ENCODE results near the gene AKNA.

AKNA gene

DNA sequence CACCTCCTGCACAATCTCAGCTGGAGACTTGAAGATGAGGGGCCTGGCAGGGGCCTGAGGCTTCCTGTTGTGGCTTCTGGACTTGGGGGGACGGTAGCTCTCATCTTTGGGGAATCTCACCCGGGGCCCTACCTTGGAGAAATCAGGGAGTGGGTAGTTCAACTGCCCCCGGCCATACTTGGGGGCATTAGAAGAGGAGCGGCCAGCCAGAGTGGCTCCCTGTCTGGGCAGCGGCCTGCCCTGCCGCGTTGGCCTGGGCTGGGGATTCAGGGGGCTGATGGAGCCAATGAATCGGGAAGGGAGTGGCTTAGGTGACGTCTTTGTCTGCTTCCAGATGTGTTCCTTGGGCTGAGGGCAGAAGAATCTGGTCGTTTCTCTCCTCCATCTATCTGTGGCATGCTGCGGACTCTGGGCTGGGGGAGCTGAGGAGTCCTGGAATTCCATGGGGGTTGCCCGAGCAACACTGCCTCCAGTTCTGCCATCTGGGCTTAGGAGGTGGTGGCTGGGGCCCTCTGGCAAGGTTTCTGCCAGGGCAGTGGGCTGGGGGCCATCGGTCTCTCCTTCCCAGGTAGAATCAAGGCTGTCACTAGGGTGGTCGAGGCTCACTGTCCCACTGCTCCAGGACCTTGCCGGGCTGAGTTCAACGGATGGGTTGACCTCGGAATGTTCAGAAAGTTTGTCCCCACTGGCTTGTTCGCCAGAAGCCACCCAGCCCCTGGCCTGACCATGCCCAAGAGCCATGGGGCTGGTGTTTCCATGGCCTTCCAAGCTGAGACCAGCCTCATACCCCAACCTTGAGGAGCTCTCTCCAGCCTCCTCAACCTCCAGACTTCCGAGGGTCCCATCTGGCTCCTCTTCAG is 11.0 kb downstream of the AKNA start:
- Histone ChIP-seq H3K36me3 (ENCODE audit: control insufficient read depth, insufficient read depth, low read length) (0 out of 2 replicates have a peak, but pooled peaks cover 5% of the 10 kb centered on the region), H3K9me3 (ENCODE audit: control insufficient read depth, insufficient read depth, low read length) (no peaks in the 10 kb centered on the region), H3K27me3 (ENCODE audit: control insufficient read depth, insufficient read depth, low read length) (no peaks in the 10 kb centered on the region), H3K4me1 (ENCODE audit: control insufficient read depth, insufficient read depth, low read length) (peaks cover 4% of the 10 kb centered on the region), H3K27ac (ENCODE audit: low read length) (no peak overlapping the region), H3K4me3 (ENCODE audit: low read length) (no peak overlapping the region)
- whole genome bisulfite sequencing (ENCODE audit: insufficient coverage, insufficient read length) = no CpG with 5 or more reads among the region's 19 CpGs
- DNase-seq (ENCODE audit: low read depth, low spot score) = no peak

DNA sequence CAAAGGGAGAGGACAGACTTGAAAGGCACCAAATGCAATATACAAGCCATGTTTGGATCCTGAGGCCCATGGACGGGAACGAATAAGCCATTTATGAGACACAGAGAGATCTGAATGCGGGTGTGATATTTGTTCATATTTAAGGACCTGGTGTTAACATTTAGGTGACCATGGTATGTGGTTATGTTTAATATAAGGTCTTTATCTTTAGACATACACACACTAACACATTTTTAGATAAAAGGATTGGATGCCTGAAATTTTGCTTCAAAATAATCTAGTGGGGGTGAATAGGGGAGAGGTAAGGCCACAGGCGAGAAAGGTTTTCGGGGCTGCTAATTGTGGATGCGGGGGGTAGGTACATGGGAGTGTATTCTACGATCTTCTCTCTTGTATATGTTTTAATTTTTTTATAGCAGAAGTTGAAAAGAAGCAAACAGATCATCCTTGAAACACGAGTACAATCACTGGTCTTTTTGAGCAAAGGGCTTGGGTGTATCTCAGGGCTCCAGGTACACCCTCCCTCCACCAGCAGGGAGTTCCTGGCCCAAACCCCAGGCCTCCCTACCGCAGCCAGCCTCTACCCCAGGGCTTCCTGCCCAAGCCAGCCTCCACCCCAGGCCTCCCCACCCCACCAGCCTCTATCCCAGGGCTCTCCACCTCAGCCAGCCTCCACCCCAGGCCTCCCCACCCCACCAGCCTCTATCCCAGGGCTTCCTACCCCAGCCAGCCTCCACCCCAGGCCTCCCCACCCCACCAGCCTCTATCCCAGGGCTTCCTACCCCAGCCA is 12.2 kb downstream of the AKNA start:
- DNase-seq (ENCODE audit: low read depth, low spot score) = no peak
- Histone ChIP-seq H3K27me3 (ENCODE audit: control insufficient read depth, insufficient read depth, low read length) (no peaks in the 10 kb centered on the region), H3K36me3 (ENCODE audit: control insufficient read depth, insufficient read depth, low read length) (0 out of 2 replicates have a peak, but pooled peaks cover 5% of the 10 kb centered on the region), H3K9me3 (ENCODE audit: control insufficient read depth, insufficient read depth, low read length) (no peaks in the 10 kb centered on the region), H3K4me3 (ENCODE audit: low read length) (no peak overlapping the region), H3K4me1 (ENCODE audit: control insufficient read depth, insufficient read depth, low read length) (peaks cover 8% of the 10 kb centered on the region; the same call in 1 of the 2 replicates), H3K27ac (ENCODE audit: low read length) (no peak overlapping the region)
- no CpG with 5 or more reads among the region's 9 CpGs for WGBS (ENCODE audit: insufficient coverage, insufficient read length)

DNA sequence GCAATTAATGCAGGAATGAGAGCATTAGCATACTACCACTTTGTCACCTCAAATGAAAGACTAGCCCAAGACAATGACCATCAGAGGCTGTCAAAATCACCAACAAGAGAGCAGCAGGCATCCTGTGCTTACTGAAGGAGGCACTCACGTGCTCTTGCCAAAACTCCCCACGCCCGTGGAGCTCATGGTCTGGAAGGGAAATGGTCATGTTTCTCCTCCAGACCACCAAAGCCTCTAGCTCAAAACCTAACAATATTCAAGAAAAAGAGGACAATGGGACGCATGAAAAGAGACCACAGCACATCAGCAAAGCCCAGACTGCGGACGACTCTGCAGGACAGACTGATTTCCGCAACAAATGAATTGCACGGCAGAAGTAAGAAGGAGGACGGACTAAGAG is 12.8 kb downstream of the AKNA start:
- H3K27me3 ChIP-seq (ENCODE audit: control insufficient read depth, insufficient read depth, low read length) = no peaks in the 10 kb centered on the region
- no peak overlapping the region for H3K4me3 ChIP-seq (ENCODE audit: low read length)
- H3K4me1 ChIP-seq (ENCODE audit: control insufficient read depth, insufficient read depth, low read length) = peaks cover 8% of the 10 kb centered on the region
- no CpG with 5 or more reads among the region's 9 CpGs for WGBS (ENCODE audit: insufficient coverage, insufficient read length)
- H3K36me3 ChIP-seq (ENCODE audit: control insufficient read depth, insufficient read depth, low read length) = 0 out of 2 replicates have a peak, but pooled peaks cover 5% of the 10 kb centered on the region
- DNase-seq (ENCODE audit: low read depth, low spot score) = no peak
- H3K27ac ChIP-seq (ENCODE audit: low read length) = no peak overlapping the region
- no peaks in the 10 kb centered on the region for H3K9me3 ChIP-seq (ENCODE audit: control insufficient read depth, insufficient read depth, low read length)

DNA sequence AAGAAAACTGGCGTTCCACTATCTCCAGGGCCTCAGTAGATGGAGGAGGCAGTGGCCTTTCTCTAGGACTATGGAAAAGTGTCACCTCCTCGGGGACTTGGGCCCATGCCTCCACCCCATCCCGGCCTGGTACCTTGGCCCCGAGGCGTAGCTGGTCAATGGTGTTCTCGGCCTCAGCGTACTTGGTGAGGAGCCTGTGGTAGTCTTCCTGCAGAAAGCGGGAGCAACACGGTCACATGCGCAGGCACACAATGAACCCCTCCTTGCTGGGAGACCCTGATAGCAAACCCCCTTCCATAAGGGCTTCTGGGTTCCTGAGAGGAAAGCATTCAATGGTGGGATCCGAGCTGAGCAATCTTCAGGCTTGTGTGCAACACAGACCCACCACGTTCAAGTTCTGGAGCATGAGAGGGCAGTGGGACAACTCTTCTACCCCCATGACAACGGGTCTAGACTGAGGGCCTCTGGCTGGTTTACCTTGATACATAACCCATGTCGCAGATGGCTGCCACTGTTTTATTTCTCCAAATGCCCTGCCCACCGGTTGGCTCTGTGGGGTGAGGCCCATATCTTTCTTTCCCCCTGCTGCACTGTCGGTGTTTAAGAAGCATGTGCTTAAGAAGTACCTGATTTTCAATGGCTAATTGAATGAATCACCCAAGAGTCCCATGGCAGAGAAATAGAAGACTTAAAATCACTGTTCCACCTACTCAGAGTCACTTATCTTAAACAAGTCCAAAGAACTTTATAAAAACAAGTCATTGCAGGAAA is 13.6 kb downstream of the AKNA start:
- Histone ChIP-seq H3K36me3 (ENCODE audit: control insufficient read depth, insufficient read depth, low read length) (0 out of 2 replicates have a peak, but pooled peaks cover 5% of the 10 kb centered on the region), H3K27ac (ENCODE audit: low read length) (no peak overlapping the region), H3K4me3 (ENCODE audit: low read length) (no peak overlapping the region), H3K9me3 (ENCODE audit: control insufficient read depth, insufficient read depth, low read length) (no peaks in the 10 kb centered on the region), H3K4me1 (ENCODE audit: control insufficient read depth, insufficient read depth, low read length) (peaks cover 14% of the 10 kb centered on the region), H3K27me3 (ENCODE audit: control insufficient read depth, insufficient read depth, low read length) (no peaks in the 10 kb centered on the region)
- no CpG with 5 or more reads among the region's 16 CpGs for WGBS (ENCODE audit: insufficient coverage, insufficient read length)
- DNase-seq (ENCODE audit: low read depth, low spot score) = no peak

DNA sequence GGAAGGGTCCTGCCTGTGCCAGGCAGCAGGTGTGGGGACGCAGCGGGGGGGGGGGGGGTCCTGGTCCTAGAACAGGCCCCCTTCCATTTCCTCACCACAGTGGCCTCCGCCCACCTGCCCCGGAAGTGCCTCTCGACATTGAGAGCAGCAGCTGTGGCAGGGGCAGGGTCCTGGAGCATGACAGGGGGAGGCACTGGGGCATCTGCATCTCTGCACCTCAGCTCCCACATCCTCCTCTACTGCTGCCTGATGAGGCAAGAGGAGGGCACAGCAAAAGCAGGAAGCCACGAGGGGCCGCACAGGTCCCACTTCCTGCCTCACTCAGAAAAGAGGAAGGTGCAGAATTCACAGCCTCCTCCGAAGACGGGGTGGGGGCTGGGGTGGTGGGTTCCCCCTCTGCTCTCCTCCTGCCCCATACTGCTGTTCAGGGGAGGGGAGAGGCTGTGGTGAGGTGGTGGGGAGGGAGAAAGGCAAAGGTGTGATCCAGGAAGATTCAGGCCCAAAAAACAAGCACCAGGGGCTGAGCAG is 14.8 kb downstream of the AKNA start:
- H3K4me1 ChIP-seq (ENCODE audit: control insufficient read depth, insufficient read depth, low read length) = peaks cover 14% of the 10 kb centered on the region
- H3K36me3 ChIP-seq (ENCODE audit: control insufficient read depth, insufficient read depth, low read length) = 0 out of 2 replicates have a peak, but pooled peaks cover 7% of the 10 kb centered on the region
- DNase-seq (ENCODE audit: low read depth, low spot score) = no peak
- no peak overlapping the region for H3K27ac ChIP-seq (ENCODE audit: low read length)
- no peaks in the 10 kb centered on the region for H3K9me3 ChIP-seq (ENCODE audit: control insufficient read depth, insufficient read depth, low read length)
- H3K27me3 ChIP-seq (ENCODE audit: control insufficient read depth, insufficient read depth, low read length) = no peaks in the 10 kb centered on the region
- no CpG with 5 or more reads among the region's 9 CpGs for WGBS (ENCODE audit: insufficient coverage, insufficient read length)
- no peak overlapping the region for H3K4me3 ChIP-seq (ENCODE audit: low read length)

DNA sequence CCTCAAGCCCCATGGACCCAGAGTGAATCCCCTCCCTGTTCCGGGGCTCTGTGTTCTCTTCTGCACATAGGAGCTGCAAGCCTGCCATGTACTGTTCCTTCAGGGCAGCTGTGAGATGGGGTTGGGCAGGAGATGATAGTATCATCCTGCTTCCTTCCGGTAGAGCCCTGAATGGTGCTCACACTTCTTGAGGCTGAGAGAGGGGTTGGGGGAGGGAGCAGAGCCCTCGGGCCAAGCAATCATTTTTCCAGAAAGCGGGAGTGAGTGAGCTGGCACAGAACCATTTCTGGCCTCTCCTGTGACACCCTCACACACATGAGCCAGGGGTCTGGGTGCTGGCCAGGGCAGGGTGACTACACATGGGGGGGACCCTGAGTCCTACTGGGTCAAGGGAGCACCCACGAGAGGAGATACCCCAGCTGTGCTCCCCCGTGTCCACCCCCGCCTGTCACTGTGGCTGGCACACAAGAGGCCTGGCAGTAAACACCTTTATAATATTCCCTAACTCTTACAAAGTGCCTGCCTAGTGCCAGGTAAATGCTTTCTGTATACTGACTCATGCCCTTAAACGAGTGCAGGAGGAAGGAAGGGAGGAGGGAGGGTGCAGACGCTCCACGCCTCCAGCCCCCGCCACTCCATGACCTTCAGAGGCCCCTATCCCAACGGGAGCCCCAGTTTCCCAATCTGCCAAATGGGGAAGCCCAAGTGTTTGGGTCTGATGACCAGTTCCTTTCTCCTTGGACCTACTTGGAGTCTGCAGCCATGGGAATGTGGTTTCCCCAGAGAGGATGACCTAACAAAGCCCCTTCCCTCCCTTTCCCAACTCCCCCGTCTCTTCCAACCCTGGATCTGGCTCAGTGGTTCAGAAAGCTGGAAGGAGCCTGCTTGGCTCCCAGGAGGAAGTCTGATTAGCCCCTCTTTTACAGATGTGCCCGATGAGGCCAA is 15.5 kb downstream of the AKNA start:
- peaks cover 9% of the 10 kb centered on the region; the same call in 1 of the 2 replicates for H3K36me3 ChIP-seq (ENCODE audit: control insufficient read depth, insufficient read depth, low read length)
- H3K4me3 ChIP-seq (ENCODE audit: low read length) = no peak overlapping the region
- H3K9me3 ChIP-seq (ENCODE audit: control insufficient read depth, insufficient read depth, low read length) = no peaks in the 10 kb centered on the region
- no peaks in the 10 kb centered on the region for H3K27me3 ChIP-seq (ENCODE audit: control insufficient read depth, insufficient read depth, low read length)
- peaks cover 14% of the 10 kb centered on the region for H3K4me1 ChIP-seq (ENCODE audit: control insufficient read depth, insufficient read depth, low read length)
- no peak for DNase-seq (ENCODE audit: low read depth, low spot score)
- H3K27ac ChIP-seq (ENCODE audit: low read length) = no peak overlapping the region
- no CpG with 5 or more reads among the region's 14 CpGs for WGBS (ENCODE audit: insufficient coverage, insufficient read length)

DNA sequence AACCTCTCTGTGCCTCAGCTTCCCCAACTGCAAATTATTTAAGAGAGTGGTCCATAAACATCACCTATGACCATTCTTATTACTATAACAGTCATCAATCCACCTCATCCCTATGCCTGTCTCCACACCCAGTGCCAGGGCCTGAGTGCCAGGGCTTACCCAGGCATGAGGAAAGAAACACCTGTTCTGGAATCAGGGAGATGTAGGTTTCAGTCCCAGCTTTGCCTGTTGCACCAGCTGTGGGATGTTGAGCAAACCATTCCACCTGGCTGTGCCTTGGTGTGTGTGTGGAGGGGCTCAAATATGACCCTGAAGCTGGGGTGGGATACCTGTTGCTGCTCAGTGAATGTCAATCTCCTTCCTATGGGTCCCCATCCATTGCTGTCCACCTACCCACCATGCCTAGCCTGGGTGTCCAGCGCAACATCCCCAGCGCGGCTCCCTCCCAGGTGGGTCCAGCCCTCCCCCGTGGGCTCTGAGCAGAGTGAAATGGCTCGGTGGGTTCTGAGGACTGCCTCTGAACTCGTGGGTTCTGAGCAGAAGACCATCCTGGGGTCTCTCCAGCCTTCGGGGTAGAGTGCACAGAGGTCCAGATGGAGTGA is 16.3 kb downstream of the AKNA start:
- WGBS (ENCODE audit: insufficient coverage, insufficient read length) = no CpG with 5 or more reads among the region's 7 CpGs
- no peak overlapping the region for H3K27ac ChIP-seq (ENCODE audit: low read length)
- peaks cover 6% of the 10 kb centered on the region; the same call in 1 of the 2 replicates for H3K36me3 ChIP-seq (ENCODE audit: control insufficient read depth, insufficient read depth, low read length)
- H3K4me3 ChIP-seq (ENCODE audit: low read length) = no peak overlapping the region
- no peaks in the 10 kb centered on the region for H3K9me3 ChIP-seq (ENCODE audit: control insufficient read depth, insufficient read depth, low read length)
- DNase-seq (ENCODE audit: low read depth, low spot score) = no peak
- peaks cover 14% of the 10 kb centered on the region for H3K4me1 ChIP-seq (ENCODE audit: control insufficient read depth, insufficient read depth, low read length)
- no peaks in the 10 kb centered on the region for H3K27me3 ChIP-seq (ENCODE audit: control insufficient read depth, insufficient read depth, low read length)

DNA sequence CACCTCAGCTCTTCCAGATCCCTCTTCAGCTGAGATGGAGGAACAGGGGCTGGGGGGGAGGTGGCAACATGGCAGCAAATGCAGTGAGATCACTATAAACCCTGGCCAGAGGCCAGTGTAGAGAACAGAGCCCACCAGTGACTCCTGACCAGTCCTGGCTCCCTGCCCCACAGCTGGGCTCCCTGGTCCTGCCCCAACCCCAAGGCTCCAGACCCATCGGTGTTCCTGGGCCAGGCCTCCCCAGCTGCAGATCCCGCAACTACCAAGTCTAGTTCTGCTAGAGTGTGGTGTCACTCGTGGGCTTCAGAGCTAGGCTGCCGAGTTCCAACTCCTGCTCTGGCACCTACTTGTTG is 16.8 kb downstream of the AKNA start:
- H3K27me3 ChIP-seq (ENCODE audit: control insufficient read depth, insufficient read depth, low read length) = no peaks in the 10 kb centered on the region
- peaks cover 6% of the 10 kb centered on the region; the same call in 1 of the 2 replicates for H3K36me3 ChIP-seq (ENCODE audit: control insufficient read depth, insufficient read depth, low read length)
- no CpG with 5 or more reads among the region's 4 CpGs for WGBS (ENCODE audit: insufficient coverage, insufficient read length)
- H3K4me1 ChIP-seq (ENCODE audit: control insufficient read depth, insufficient read depth, low read length) = peaks cover 14% of the 10 kb centered on the region
- no peak overlapping the region for H3K4me3 ChIP-seq (ENCODE audit: low read length)
- H3K9me3 ChIP-seq (ENCODE audit: control insufficient read depth, insufficient read depth, low read length) = no peaks in the 10 kb centered on the region
- DNase-seq (ENCODE audit: low read depth, low spot score) = no peak
- H3K27ac ChIP-seq (ENCODE audit: low read length) = peak overlapping the region; percentile 42

All from iPS DF 6.9 (cell line).